H9 (cell line): Measurements from ENCODE around the gene BEST3. TPM values are rescaled to one million over a fixed set of nuclear protein-coding genes. Genes with fewer than 3 reads are reported as not detected.

Source experiments
- DNase-seq: peaks from one replicate; pipeline ENCODE4 v3.0.0-alpha.2; 2017
- H2AFZ ChIP-seq: one replicate; pipeline ENCODE4 v1.6.1; 2013; ENCODE audit warnings: mild to moderate bottlenecking, low read length, control low read depth, moderate library complexity
- H2AK5ac ChIP-seq: 2 replicates; pipeline ENCODE4 v1.6.1; 2013; ENCODE audit warnings: low read length, control low read depth, mixed read lengths; ENCODE audit not compliant: insufficient read length
- H2BK120ac ChIP-seq: one replicate; pipeline ENCODE4 v1.6.1; 2013; ENCODE audit warnings: low read depth, mild to moderate bottlenecking, low read length, control low read depth, inconsistent platforms; ENCODE audit not compliant: poor library complexity, severe bottlenecking
- H2BK12ac ChIP-seq: 2 replicates; pipeline ENCODE4 v1.6.1; 2013; ENCODE audit warnings: low read length, control low read depth, mixed read lengths, low read depth; ENCODE audit not compliant: insufficient read length
- H2BK15ac ChIP-seq: 2 replicates; pipeline ENCODE4 v1.6.1; 2013; ENCODE audit warnings: low read depth, low read length, control low read depth
- H2BK20ac ChIP-seq: one replicate; pipeline ENCODE4 v1.6.1; 2013; ENCODE audit warnings: low read depth, mild to moderate bottlenecking, low read length, control low read depth, inconsistent platforms; ENCODE audit not compliant: poor library complexity, severe bottlenecking
- H2BK5ac ChIP-seq: 2 replicates; pipeline ENCODE4 v1.6.1; 2013; ENCODE audit warnings: low read length, control low read depth, mixed read lengths; ENCODE audit not compliant: insufficient read length
- H3K14ac ChIP-seq: 2 replicates; pipeline ENCODE4 v1.6.1; 2013; ENCODE audit warnings: low read length, control low read depth; ENCODE audit not compliant: insufficient read depth
- H3K18ac ChIP-seq: 2 replicates; pipeline ENCODE4 v1.6.1; 2013; ENCODE audit warnings: low read depth, mild to moderate bottlenecking, mixed read lengths, low read length, control low read depth; ENCODE audit not compliant: insufficient read length
- H3K23ac ChIP-seq: 2 replicates; pipeline ENCODE4 v1.6.1; 2013; ENCODE audit warnings: low read length, control low read depth, mixed read lengths, low read depth; ENCODE audit not compliant: insufficient read length
- H3K23me2 ChIP-seq: 2 replicates; pipeline ENCODE4 v1.6.1; 2013; ENCODE audit warnings: low read depth, mild to moderate bottlenecking, mixed read lengths, low read length, control low read depth; ENCODE audit not compliant: insufficient read length, poor library complexity, severe bottlenecking
- H3K27ac ChIP-seq: 2 replicates; pipeline ENCODE4 v1.5.1; 2013; ENCODE audit warnings: low read length, control low read depth, mixed read lengths, low read depth; ENCODE audit not compliant: insufficient read length
- H3K27me3 ChIP-seq: 2 replicates; pipeline ENCODE4 v1.6.1; 2013; ENCODE audit warnings: low read length, control low read depth, inconsistent platforms; ENCODE audit not compliant: insufficient read depth
- H3K4ac ChIP-seq: 2 replicates; pipeline ENCODE4 v1.6.1; 2013; ENCODE audit warnings: low read depth, mild to moderate bottlenecking, control low read depth, inconsistent platforms, low read length, moderate library complexity
- H3K4me1 ChIP-seq: 2 replicates; pipeline ENCODE4 v1.6.1; 2013; ENCODE audit warnings: low read length, control low read depth, inconsistent platforms; ENCODE audit not compliant: insufficient read depth
- H3K4me2 ChIP-seq: 2 replicates; pipeline ENCODE4 v1.6.1; 2013; ENCODE audit warnings: low read length, control low read depth, mixed read lengths; ENCODE audit not compliant: insufficient read length, insufficient read depth
- H3K56ac ChIP-seq: 2 replicates; pipeline ENCODE4 v1.6.1; 2013; ENCODE audit warnings: low read depth, mild to moderate bottlenecking, mixed read lengths, low read length, control low read depth; ENCODE audit not compliant: insufficient read length
- H3K79me1 ChIP-seq: 2 replicates; pipeline ENCODE4 v1.6.1; 2013; ENCODE audit warnings: low read depth, mild to moderate bottlenecking, moderate library complexity, low read length, control low read depth, inconsistent platforms; ENCODE audit not compliant: insufficient read depth, poor library complexity, severe bottlenecking
- H3K79me2 ChIP-seq: 2 replicates; pipeline ENCODE4 v1.6.1; 2013; ENCODE audit warnings: low read length, control low read depth, inconsistent platforms; ENCODE audit not compliant: insufficient read depth
- H3K9ac ChIP-seq: 2 replicates; pipeline ENCODE4 v1.6.1; 2013; ENCODE audit warnings: low read length, control low read depth, mixed read lengths; ENCODE audit not compliant: insufficient read length; ENCODE audit errors: extremely low read depth
- H3K9me3 ChIP-seq: one replicate; pipeline ENCODE4 v1.6.1; 2013; ENCODE audit warnings: low read depth, low read length, inconsistent platforms; ENCODE audit not compliant: control insufficient read depth
- H3T11ph ChIP-seq: one replicate; pipeline ENCODE4 v1.6.1; 2013; ENCODE audit warnings: mild to moderate bottlenecking, low read length, control low read depth, inconsistent platforms
- H4K20me1 ChIP-seq: one replicate; pipeline ENCODE4 v1.6.1; 2013; ENCODE audit not compliant: control insufficient read depth, insufficient read length, insufficient read depth
- H4K5ac ChIP-seq: 2 replicates; pipeline ENCODE4 v1.6.1; 2013; ENCODE audit warnings: low read depth, mild to moderate bottlenecking, mixed read lengths, low read length, control low read depth; ENCODE audit not compliant: insufficient read length
- H4K8ac ChIP-seq: replicated peaks from 2 replicates; pipeline ENCODE4 v1.6.1; 2013; ENCODE audit warnings: low read length, control low read depth, mixed read lengths, low read depth; ENCODE audit not compliant: insufficient read length
- H4K91ac ChIP-seq: 2 replicates; pipeline ENCODE4 v1.6.1; 2013; ENCODE audit warnings: low read depth, mild to moderate bottlenecking, moderate library complexity, mixed read lengths, low read length, control low read depth; ENCODE audit not compliant: insufficient read length
- H3K27ac Mint-ChIP-seq, 3 experiments: 2 replicates in 2 of 3; 3 replicates in 1 of 3; pipeline ENCODE4 v1.8.0; 2020 to 2021; ENCODE audit warnings: mixed read lengths in 3 of 3, mild to moderate bottlenecking in 1 of 3, moderate library complexity in 1 of 3
- H3K27me3 Mint-ChIP-seq: 2 replicates; pipeline ENCODE4 v1.8.0; 2021; ENCODE audit warnings: low read depth, mild to moderate bottlenecking, moderate library complexity, mixed read lengths
- H3K36me3 Mint-ChIP-seq, 3 experiments: 2 replicates in 2 of 3; 3 replicates in 1 of 3; pipeline ENCODE4 v1.8.0; 2020 to 2021; ENCODE audit warnings: low read depth in 3 of 3, mixed read lengths in 3 of 3; ENCODE audit not compliant: insufficient read depth in 1 of 3
- H3K4me1 Mint-ChIP-seq, 2 experiments: 2 replicates each; pipeline ENCODE4 v1.8.0; 2020; ENCODE audit warnings: mixed read lengths in 2 of 2
- H3K4me3 Mint-ChIP-seq, 2 experiments: 2 replicates in 1 of 2; 3 replicates in 1 of 2; pipeline ENCODE4 v1.8.0; 2020 to 2021; ENCODE audit warnings: mild to moderate bottlenecking in 2 of 2, mixed read lengths in 2 of 2, moderate library complexity in 1 of 2
- H3K9me3 Mint-ChIP-seq, 2 experiments: 2 replicates in 1 of 2; 3 replicates in 1 of 2; pipeline ENCODE4 v1.8.0; 2020; ENCODE audit warnings: mild to moderate bottlenecking in 2 of 2, mixed read lengths in 2 of 2, moderate library complexity in 1 of 2
- CTCF ChIP-seq: fragments of 200-600 bp; sonication (generic); conservative IDR thresholded peaks from 3 replicates; pipeline ENCODE4 v1.8.0; 2021; ENCODE audit warnings: antibody characterized with exemption, mild to moderate bottlenecking
- WGBS: extraction: QIAGEN DNeasy Blood & Tissue Kit; methylation state at CpG from one replicate; pipeline ENCODE4 v1.1.7; 2013; ENCODE audit warnings: missing lambda C conversion rate, low lambda C conversion rate, mixed read lengths; ENCODE audit not compliant: insufficient read length; ENCODE audit errors: extremely low coverage; 5-methylcytosine and 5-hydroxymethylcytosine counted together
- total RNA-seq: library from RNA; stranded (reverse); gene quantifications from 2 replicates; pipeline ENCODE4 v1.2.1, GENCODE V29; 2021

Gene BEST3
- total RNA-seq, 1 experiment from 2014 or later: 0.42 TPM

GRCh38 chr12:69689638-69690037, 9.5 kb downstream of the BEST3 start:
- Histone ChIP-seq H3K79me2 (no peaks in the 10 kb centered on the region), H3K9ac (no peak overlapping the region)

More at GRCh38 chr12:69689638-69690037, 9.5 kb downstream of the BEST3 start:
- Mint-ChIP-seq H3K36me3 (no peaks in the 10 kb centered on the region), H3K9me3 (no peaks in the 10 kb centered on the region), H3K27ac (peak overlapping the region in 2 of 3 experiments; percentile 48 to 55; a peak in 5 of 7 replicates), H3K4me3 (peak overlapping the region; percentile 7 to 8; a peak in 4 of 5 replicates), H3K4me1 (peaks cover 36 to 39% of the 10 kb centered on the region in 2 experiments), H3K27me3 (no peaks in the 10 kb centered on the region; the same call in 1 of the 2 replicates)
- Histone ChIP-seq H2BK15ac (no peak overlapping the region), H3K4ac (no peak overlapping the region), H2AK5ac (no peak overlapping the region), H2BK5ac (no peak overlapping the region), H2BK12ac (no peak overlapping the region), H4K5ac (no peak overlapping the region), H2BK120ac (no peak overlapping the region), H3K4me1 (peaks cover 10% of the 10 kb centered on the region), H3K4me2 (peak overlapping the region; percentile 0), H3K9me3 (no peaks in the 10 kb centered on the region), H3T11ph (no peak overlapping the region), H4K20me1 (no peaks in the 10 kb centered on the region), H3K18ac (no peak overlapping the region), H4K91ac (no peak overlapping the region), H3K14ac (no peak overlapping the region), H3K27me3 (no peaks in the 10 kb centered on the region), H3K23ac (no peak overlapping the region), H3K27ac (no peak overlapping the region), H4K8ac (no peak overlapping the region), H2AFZ (no peak overlapping the region), H3K56ac (no peak overlapping the region), H3K79me1 (no peaks in the 10 kb centered on the region), H3K23me2 (peaks cover 4% of the 10 kb centered on the region), H2BK20ac (no peak overlapping the region)
- no peak for DNase-seq
- no CpG with 5 or more reads among the region's 2 CpGs for WGBS
- no peak for TF ChIP-seq CTCF
